ENCODE results near the gene PPP2R5A.

Gene PPP2R5A

GRCh38 chr1:212309967-212310366, 24.8 kb downstream of the PPP2R5A start:
- H3K4me2 ChIP-seq (ENCODE audit: insufficient read depth, low read length) = no peak overlapping the region
- no peak overlapping the region for H3K27ac ChIP-seq (ENCODE audit: low read length)
- peaks cover 35% of the 10 kb centered on the region for H3K36me3 ChIP-seq (ENCODE audit: insufficient read depth, low read length)
- H3K9ac ChIP-seq (ENCODE audit: low read depth, low read length) = no peak overlapping the region
- DNase-seq (no peak), ATAC-seq (ENCODE audit: insufficient read depth, low read depth) (no peak)
- TF ChIP-seq CTCF (IDR thresholded peaks at IDR 0.05; ENCODE audit: borderline replicate concordance, extremely low read depth, low read length, poor library complexity, severe bottlenecking) (no peak), EZH2 (IDR thresholded peaks at IDR 0.05; ENCODE audit: borderline replicate concordance, low read depth, low read length, severe bottlenecking) (no peak)
- H2AFZ ChIP-seq (ENCODE audit: low read depth, low read length) = no peak overlapping the region
- H3K79me2 ChIP-seq (ENCODE audit: insufficient read depth, low read length) = peaks cover 90% of the 10 kb centered on the region
- H3K4me3 ChIP-seq (ENCODE audit: low read depth in 1 of 2, low read length in 2 of 2) = no peak overlapping the region
- H3K27me3 ChIP-seq (ENCODE audit: insufficient read depth, low read length, poor library complexity) = no peaks in the 10 kb centered on the region
- peaks cover 3% of the 10 kb centered on the region; the same call in 1 of the 2 replicates for H4K20me1 ChIP-seq (ENCODE audit: insufficient read depth, low read length)
- H3K9me3 ChIP-seq (ENCODE audit: insufficient read depth, low read length, severe bottlenecking) = no peaks in the 10 kb centered on the region
- H3K4me1 ChIP-seq (ENCODE audit: insufficient read depth, low read length) = no peaks in the 10 kb centered on the region

- no peaks in the 10 kb centered on the region for H3K27me3 ChIP-seq (ENCODE audit: insufficient read depth, low read length, poor library complexity)
- peaks cover 3% of the 10 kb centered on the region; the same call in 1 of the 2 replicates for H4K20me1 ChIP-seq (ENCODE audit: insufficient read depth, low read length)
- no peak overlapping the region for H3K27ac ChIP-seq (ENCODE audit: low read length)
- peaks cover 35% of the 10 kb centered on the region for H3K36me3 ChIP-seq (ENCODE audit: insufficient read depth, low read length)
- DNase-seq (no peak), ATAC-seq (ENCODE audit: insufficient read depth, low read depth) (no peak)
- no peaks in the 10 kb centered on the region for H3K4me1 ChIP-seq (ENCODE audit: insufficient read depth, low read length)
- H3K4me3 ChIP-seq (ENCODE audit: low read depth in 1 of 2, low read length in 2 of 2) = no peak overlapping the region
- no peak for TF ChIP-seq EZH2 (IDR thresholded peaks at IDR 0.05; ENCODE audit: borderline replicate concordance, low read depth, low read length, severe bottlenecking)
- TF ChIP-seq CTCF (IDR thresholded peaks at IDR 0.05; ENCODE audit: borderline replicate concordance, extremely low read depth, low read length, poor library complexity, severe bottlenecking) = no peak
- H2AFZ ChIP-seq (ENCODE audit: low read depth, low read length) = no peak overlapping the region
- H3K9ac ChIP-seq (ENCODE audit: low read depth, low read length) = no peak overlapping the region
- peaks cover 90% of the 10 kb centered on the region for H3K79me2 ChIP-seq (ENCODE audit: insufficient read depth, low read length)
- no peaks in the 10 kb centered on the region for H3K9me3 ChIP-seq (ENCODE audit: insufficient read depth, low read length, severe bottlenecking)
- no peak overlapping the region for H3K4me2 ChIP-seq (ENCODE audit: insufficient read depth, low read length)
Observed at GRCh38 chr1:212310383-212310782, 25.2 kb downstream of the PPP2R5A start.

- TF ChIP-seq CTCF (IDR thresholded peaks at IDR 0.05; ENCODE audit: borderline replicate concordance, extremely low read depth, low read length, poor library complexity, severe bottlenecking) (no peak), EZH2 (IDR thresholded peaks at IDR 0.05; ENCODE audit: borderline replicate concordance, low read depth, low read length, severe bottlenecking) (no peak)
- peaks cover 93% of the 10 kb centered on the region for H3K79me2 ChIP-seq (ENCODE audit: insufficient read depth, low read length)
- no peak overlapping the region for H2AFZ ChIP-seq (ENCODE audit: low read depth, low read length)
- H4K20me1 ChIP-seq (ENCODE audit: insufficient read depth, low read length) = peaks cover 3% of the 10 kb centered on the region; the same call in 1 of the 2 replicates
- H3K4me3 ChIP-seq (ENCODE audit: low read depth in 1 of 2, low read length in 2 of 2) = no peak overlapping the region
- no peaks in the 10 kb centered on the region for H3K9me3 ChIP-seq (ENCODE audit: insufficient read depth, low read length, severe bottlenecking)
- H3K27me3 ChIP-seq (ENCODE audit: insufficient read depth, low read length, poor library complexity) = no peaks in the 10 kb centered on the region
- H3K4me2 ChIP-seq (ENCODE audit: insufficient read depth, low read length) = no peak overlapping the region
- DNase-seq (no peak), ATAC-seq (ENCODE audit: insufficient read depth, low read depth) (no peak)
- H3K4me1 ChIP-seq (ENCODE audit: insufficient read depth, low read length) = no peaks in the 10 kb centered on the region
- H3K27ac ChIP-seq (ENCODE audit: low read length) = no peak overlapping the region
- H3K36me3 ChIP-seq (ENCODE audit: insufficient read depth, low read length) = peaks cover 32% of the 10 kb centered on the region
- no peak overlapping the region for H3K9ac ChIP-seq (ENCODE audit: low read depth, low read length)
Observed at GRCh38 chr1:212311836-212312497, 26.8 kb downstream of the PPP2R5A start.

Measured in DND-41 (cell line).